ENCODE data around the gene TRABD.

TRABD gene

GRCh38 chr22:50174382-50175190 is 11.1 kb upstream of the TRABD start:
- Histone ChIP-seq H3K9ac (ENCODE audit: low read depth in 1 of 2, low read length in 2 of 2) (no peak overlapping the region), H3K27ac (ENCODE audit: low read depth, low read length) (no peak overlapping the region), H3K4me1 (ENCODE audit: control insufficient read depth in 1 of 2, insufficient read depth in 2 of 2, low read length in 2 of 2) (peaks cover 1 to 8% of the 10 kb centered on the region in 2 donors), H3K27me3 (ENCODE audit: control insufficient read depth in 1 of 2, insufficient read depth in 2 of 2, low read length in 2 of 2) (peaks cover 7 to 14% of the 10 kb centered on the region in 2 donors), H3K36me3 (ENCODE audit: control insufficient read depth in 1 of 2, insufficient read depth in 2 of 2, low read length in 2 of 2) (no peaks in the 10 kb centered on the region), H3K4me3 (ENCODE audit: low read depth in 1 of 2, low read length in 2 of 2) (no peak overlapping the region), H3K9me3 (ENCODE audit: control insufficient read depth in 1 of 2, low read length in 2 of 2) (no peaks in the 10 kb centered on the region)

GRCh38 chr22:50175191-50175461 is 10.6 kb upstream of the TRABD start:
- Histone ChIP-seq H3K4me3 (ENCODE audit: low read depth in 1 of 2, low read length in 2 of 2) (no peak overlapping the region), H3K9ac (ENCODE audit: low read depth in 1 of 2, low read length in 2 of 2) (no peak overlapping the region), H3K9me3 (ENCODE audit: control insufficient read depth in 1 of 2, low read length in 2 of 2) (no peaks in the 10 kb centered on the region), H3K27me3 (ENCODE audit: control insufficient read depth in 1 of 2, insufficient read depth in 2 of 2, low read length in 2 of 2) (peaks cover 7 to 14% of the 10 kb centered on the region in 2 donors), H3K4me1 (ENCODE audit: control insufficient read depth in 1 of 2, insufficient read depth in 2 of 2, low read length in 2 of 2) (peaks cover 4 to 13% of the 10 kb centered on the region in 2 donors), H3K27ac (ENCODE audit: low read depth, low read length) (no peak overlapping the region), H3K36me3 (ENCODE audit: control insufficient read depth in 1 of 2, insufficient read depth in 2 of 2, low read length in 2 of 2) (no peaks in the 10 kb centered on the region)

GRCh38 chr22:50175921-50176849 is 9.5 kb upstream of the TRABD start:
- Histone ChIP-seq H3K27me3 (ENCODE audit: control insufficient read depth in 1 of 2, insufficient read depth in 2 of 2, low read length in 2 of 2) (peaks cover 7% of the 10 kb centered on the region in 2 donors), H3K27ac (ENCODE audit: low read depth, low read length) (no peak overlapping the region), H3K4me1 (ENCODE audit: control insufficient read depth in 1 of 2, insufficient read depth in 2 of 2, low read length in 2 of 2) (peaks cover 4 to 13% of the 10 kb centered on the region in 2 donors), H3K4me3 (ENCODE audit: low read depth in 1 of 2, low read length in 2 of 2) (no peak overlapping the region), H3K9ac (ENCODE audit: low read depth in 1 of 2, low read length in 2 of 2) (no peak overlapping the region), H3K9me3 (ENCODE audit: control insufficient read depth in 1 of 2, low read length in 2 of 2) (no peaks in the 10 kb centered on the region), H3K36me3 (ENCODE audit: control insufficient read depth in 1 of 2, insufficient read depth in 2 of 2, low read length in 2 of 2) (no peaks in the 10 kb centered on the region)

- Histone ChIP-seq H3K4me3 (ENCODE audit: low read depth in 1 of 2, low read length in 2 of 2) (no peak overlapping the region), H3K27me3 (ENCODE audit: control insufficient read depth in 1 of 2, insufficient read depth in 2 of 2, low read length in 2 of 2) (peaks cover 0 to 7% of the 10 kb centered on the region in 2 donors), H3K9ac (ENCODE audit: low read depth in 1 of 2, low read length in 2 of 2) (no peak overlapping the region), H3K4me1 (ENCODE audit: control insufficient read depth in 1 of 2, insufficient read depth in 2 of 2, low read length in 2 of 2) (peaks cover 4 to 8% of the 10 kb centered on the region in 2 donors), H3K9me3 (ENCODE audit: control insufficient read depth in 1 of 2, low read length in 2 of 2) (no peaks in the 10 kb centered on the region), H3K27ac (ENCODE audit: low read depth, low read length) (no peak overlapping the region), H3K36me3 (ENCODE audit: control insufficient read depth in 1 of 2, insufficient read depth in 2 of 2, low read length in 2 of 2) (no peaks in the 10 kb centered on the region)
Measured at GRCh38 chr22:50176850-50177536, 8.7 kb upstream of the TRABD start.

- H3K4me3 ChIP-seq (ENCODE audit: low read depth in 1 of 2, low read length in 2 of 2), result no peak overlapping the region
- peaks cover 0 to 7% of the 10 kb centered on the region in 2 donors for H3K27me3 ChIP-seq (ENCODE audit: control insufficient read depth in 1 of 2, insufficient read depth in 2 of 2, low read length in 2 of 2)
- H3K36me3 ChIP-seq (ENCODE audit: control insufficient read depth in 1 of 2, insufficient read depth in 2 of 2, low read length in 2 of 2), result no peaks in the 10 kb centered on the region
- peaks cover 4 to 6% of the 10 kb centered on the region in 2 donors for H3K4me1 ChIP-seq (ENCODE audit: control insufficient read depth in 1 of 2, insufficient read depth in 2 of 2, low read length in 2 of 2)
- H3K9me3 ChIP-seq (ENCODE audit: control insufficient read depth in 1 of 2, low read length in 2 of 2), result no peaks in the 10 kb centered on the region
- H3K27ac ChIP-seq (ENCODE audit: low read depth, low read length), result no peak overlapping the region
- no peak overlapping the region for H3K9ac ChIP-seq (ENCODE audit: low read depth in 1 of 2, low read length in 2 of 2)
Measured at GRCh38 chr22:50177537-50178470, 7.9 kb upstream of the TRABD start.

- Histone ChIP-seq H3K4me3 (ENCODE audit: low read depth in 1 of 2, low read length in 2 of 2) (no peak overlapping the region), H3K9me3 (ENCODE audit: control insufficient read depth in 1 of 2, low read length in 2 of 2) (no peaks in the 10 kb centered on the region), H3K36me3 (ENCODE audit: control insufficient read depth in 1 of 2, insufficient read depth in 2 of 2, low read length in 2 of 2) (no peaks in the 10 kb centered on the region), H3K27me3 (ENCODE audit: control insufficient read depth in 1 of 2, insufficient read depth in 2 of 2, low read length in 2 of 2) (peaks cover 0 to 7% of the 10 kb centered on the region in 2 donors), H3K27ac (ENCODE audit: low read depth, low read length) (no peak overlapping the region), H3K4me1 (ENCODE audit: control insufficient read depth in 1 of 2, insufficient read depth in 2 of 2, low read length in 2 of 2) (peaks cover 4 to 6% of the 10 kb centered on the region in 2 donors), H3K9ac (ENCODE audit: low read depth in 1 of 2, low read length in 2 of 2) (no peak overlapping the region)
Measured at GRCh38 chr22:50178471-50178864, 7.2 kb upstream of the TRABD start.

- peaks cover 0 to 7% of the 10 kb centered on the region in 2 donors for H3K27me3 ChIP-seq (ENCODE audit: control insufficient read depth in 1 of 2, insufficient read depth in 2 of 2, low read length in 2 of 2)
- H3K4me3 ChIP-seq (ENCODE audit: low read depth in 1 of 2, low read length in 2 of 2), result no peak overlapping the region
- no peaks in the 10 kb centered on the region for H3K36me3 ChIP-seq (ENCODE audit: control insufficient read depth in 1 of 2, insufficient read depth in 2 of 2, low read length in 2 of 2)
- no peaks in the 10 kb centered on the region for H3K9me3 ChIP-seq (ENCODE audit: control insufficient read depth in 1 of 2, low read length in 2 of 2)
- H3K9ac ChIP-seq (ENCODE audit: low read depth in 1 of 2, low read length in 2 of 2), result no peak overlapping the region
- H3K27ac ChIP-seq (ENCODE audit: low read depth, low read length), result no peak overlapping the region
- H3K4me1 ChIP-seq (ENCODE audit: control insufficient read depth in 1 of 2, insufficient read depth in 2 of 2, low read length in 2 of 2), result peaks cover 4 to 10% of the 10 kb centered on the region in 2 donors
Measured at GRCh38 chr22:50178871-50179869, 6.5 kb upstream of the TRABD start.

GRCh38 chr22:50179937-50180726 is 5.6 kb upstream of the TRABD start:
- no peak overlapping the region for H3K27ac ChIP-seq (ENCODE audit: low read depth, low read length)
- H3K9me3 ChIP-seq (ENCODE audit: control insufficient read depth in 1 of 2, low read length in 2 of 2), result no peaks in the 10 kb centered on the region
- peaks cover 0 to 7% of the 10 kb centered on the region in 2 donors for H3K27me3 ChIP-seq (ENCODE audit: control insufficient read depth in 1 of 2, insufficient read depth in 2 of 2, low read length in 2 of 2)
- peaks cover 6 to 16% of the 10 kb centered on the region in 2 donors for H3K4me1 ChIP-seq (ENCODE audit: control insufficient read depth in 1 of 2, insufficient read depth in 2 of 2, low read length in 2 of 2)
- no peak overlapping the region for H3K4me3 ChIP-seq (ENCODE audit: low read depth in 1 of 2, low read length in 2 of 2)
- H3K9ac ChIP-seq (ENCODE audit: low read depth in 1 of 2, low read length in 2 of 2), result no peak overlapping the region
- no peaks in the 10 kb centered on the region for H3K36me3 ChIP-seq (ENCODE audit: control insufficient read depth in 1 of 2, insufficient read depth in 2 of 2, low read length in 2 of 2)

Measured in duodenal mucosa (tissue), 2 donors.